ENCODE measurements around the gene PRDM9.

DNA sequence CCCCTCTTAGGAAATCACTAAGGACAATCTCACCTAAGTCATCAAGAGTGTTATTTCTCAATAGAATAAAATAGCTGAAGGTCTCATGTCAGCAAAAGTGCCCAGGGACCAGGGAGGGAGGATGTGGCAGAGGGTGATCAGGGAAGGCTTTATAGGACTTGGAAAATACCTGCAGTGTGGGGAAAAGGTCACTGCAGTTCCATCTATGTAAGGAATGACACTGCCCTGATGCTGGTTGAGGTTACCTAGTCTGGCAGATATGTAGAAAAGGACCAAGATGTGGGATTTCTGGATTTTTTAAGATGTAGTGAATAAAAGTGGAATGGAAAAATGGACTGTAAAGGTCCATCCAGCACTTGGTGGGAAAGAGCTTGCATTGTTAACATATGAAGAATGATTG is 18.3 kb downstream of the PRDM9 start:
- TF ChIP-seq, protein P1, sequence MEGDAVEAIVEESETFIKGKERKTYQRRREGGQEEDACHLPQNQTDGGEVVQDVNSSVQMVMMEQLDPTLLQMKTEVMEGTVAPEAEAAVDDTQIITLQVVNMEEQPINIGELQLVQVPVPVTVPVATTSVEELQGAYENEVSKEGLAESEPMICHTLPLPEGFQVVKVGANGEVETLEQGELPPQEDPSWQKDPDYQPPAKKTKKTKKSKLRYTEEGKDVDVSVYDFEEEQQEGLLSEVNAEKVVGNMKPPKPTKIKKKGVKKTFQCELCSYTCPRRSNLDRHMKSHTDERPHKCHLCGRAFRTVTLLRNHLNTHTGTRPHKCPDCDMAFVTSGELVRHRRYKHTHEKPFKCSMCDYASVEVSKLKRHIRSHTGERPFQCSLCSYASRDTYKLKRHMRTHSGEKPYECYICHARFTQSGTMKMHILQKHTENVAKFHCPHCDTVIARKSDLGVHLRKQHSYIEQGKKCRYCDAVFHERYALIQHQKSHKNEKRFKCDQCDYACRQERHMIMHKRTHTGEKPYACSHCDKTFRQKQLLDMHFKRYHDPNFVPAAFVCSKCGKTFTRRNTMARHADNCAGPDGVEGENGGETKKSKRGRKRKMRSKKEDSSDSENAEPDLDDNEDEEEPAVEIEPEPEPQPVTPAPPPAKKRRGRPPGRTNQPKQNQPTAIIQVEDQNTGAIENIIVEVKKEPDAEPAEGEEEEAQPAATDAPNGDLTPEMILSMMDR (IDR thresholded peaks at IDR 0.05) = no peak
- no peak for TF ChIP-seq POLR2A (IDR thresholded peaks at IDR 0.05)

Data from right lobe of liver (tissue), 4 donors.